GM18909 (cell line): ENCODE results near the gene PDGFRB.

Experiments
- ATAC-seq: cut with Tn5 transposase; IDR thresholded peaks from one replicate; pipeline ENCODE4 v1.9.1; 2021; ENCODE audit warnings: mild to moderate bottlenecking; ENCODE audit not compliant: unreplicated experiment, poor library complexity

PDGFRB gene

GRCh38 chr5:150119421-150120061, 36.1 kb downstream of the PDGFRB start:
- no peak for ATAC-seq

- no peak for ATAC-seq
These were observed 37.0 kb downstream of the PDGFRB start for GRCh38 chr5:150118561-150119229.

DNA sequence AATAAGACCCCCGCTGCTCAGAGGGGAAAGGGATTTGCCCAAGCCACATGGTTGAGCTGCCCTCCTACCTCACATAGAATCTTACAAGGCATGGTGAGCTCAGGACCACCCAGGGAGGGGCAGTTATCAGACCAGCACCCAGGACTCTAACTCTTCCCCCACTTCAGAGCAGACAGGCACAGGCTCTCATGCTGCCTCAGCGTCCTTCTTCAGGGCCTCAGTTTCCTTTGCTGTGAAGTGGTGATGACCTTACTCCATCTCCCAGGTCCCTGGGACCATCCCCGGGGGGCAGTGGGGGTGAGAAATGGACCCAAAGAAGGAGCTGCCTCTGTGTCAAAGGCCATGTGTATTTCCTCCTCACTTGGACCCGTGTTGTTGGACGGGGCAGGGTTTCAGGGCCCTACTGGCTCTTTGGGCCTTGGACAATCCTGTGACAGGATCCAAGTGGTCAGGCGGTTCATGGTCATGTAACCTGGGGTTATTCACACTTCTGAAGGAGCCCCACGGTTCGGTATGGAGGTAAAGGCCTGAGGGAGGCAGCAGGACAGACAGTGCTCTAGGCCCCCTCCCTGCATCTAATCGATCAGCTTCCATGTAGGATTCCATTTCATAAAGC, 37.6 kb downstream of the PDGFRB start:
- ATAC-seq: no peak

- ATAC-seq: no peak
These were observed 38.8 kb downstream of the PDGFRB start for GRCh38 chr5:150116667-150117400.

GRCh38 chr5:150114773-150115408, 40.8 kb downstream of the PDGFRB start:
- ATAC-seq: no peak

DNA sequence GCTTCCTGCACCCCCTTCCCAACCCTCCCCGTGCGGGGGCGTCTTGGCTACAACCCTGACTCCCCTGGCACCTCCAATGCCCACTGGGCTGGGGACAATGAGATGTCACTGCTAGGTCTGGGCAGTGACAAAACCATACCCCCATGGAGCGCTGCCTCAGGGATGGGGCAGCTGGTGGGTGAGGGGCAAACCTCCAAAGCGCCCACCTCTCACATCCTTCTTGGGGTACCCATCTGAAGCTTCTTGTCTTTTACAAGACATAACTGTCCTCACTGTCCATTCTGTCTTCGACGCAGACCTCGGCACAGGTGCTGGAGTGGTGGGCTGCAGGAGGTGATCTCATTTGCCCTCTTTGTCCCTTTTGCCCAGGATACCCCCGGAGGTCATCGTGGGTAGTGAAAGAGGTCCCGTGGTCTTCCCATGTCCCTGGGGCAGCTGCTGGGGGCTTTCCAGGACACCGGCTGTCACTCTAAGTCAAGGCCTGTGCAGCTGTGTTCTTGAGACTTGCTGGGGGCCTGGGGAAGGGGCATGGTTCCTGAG, 41.5 kb downstream of the PDGFRB start:
- no peak for ATAC-seq

DNA sequence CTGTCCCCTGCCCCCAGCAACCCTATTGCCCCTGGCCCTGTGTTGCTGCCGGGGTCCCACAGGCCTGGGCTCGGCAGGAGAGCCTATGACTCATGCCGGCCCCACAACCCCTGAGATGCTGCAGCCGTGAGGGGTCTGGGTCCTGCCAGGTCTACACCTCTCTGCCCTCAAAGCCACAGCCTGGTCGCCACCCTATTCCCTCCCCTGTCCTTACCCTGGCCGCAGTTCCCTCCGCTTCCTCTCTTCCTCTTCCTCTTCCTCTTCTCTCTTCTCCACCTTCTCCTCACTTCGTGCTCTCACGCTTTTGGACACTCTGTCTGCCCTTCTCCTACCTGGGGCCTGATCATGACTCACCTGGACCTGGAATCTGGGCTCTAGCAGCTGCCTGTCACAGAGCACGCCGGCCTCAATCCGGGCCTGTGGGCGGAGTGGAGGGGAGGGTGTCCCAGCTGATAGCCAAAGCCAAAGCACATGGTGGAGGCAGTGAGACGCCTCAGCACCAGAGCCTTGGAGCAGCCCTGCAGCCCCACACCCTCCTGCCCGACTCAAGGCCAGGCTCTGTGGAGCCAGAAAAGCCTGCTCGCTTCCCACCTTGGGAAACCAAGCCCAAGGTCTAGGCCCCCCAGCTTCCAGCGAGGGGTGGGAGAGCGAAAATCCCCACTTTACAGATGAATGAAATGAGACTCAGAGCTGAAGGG, 42.4 kb downstream of the PDGFRB start:
- no peak for ATAC-seq

DNA sequence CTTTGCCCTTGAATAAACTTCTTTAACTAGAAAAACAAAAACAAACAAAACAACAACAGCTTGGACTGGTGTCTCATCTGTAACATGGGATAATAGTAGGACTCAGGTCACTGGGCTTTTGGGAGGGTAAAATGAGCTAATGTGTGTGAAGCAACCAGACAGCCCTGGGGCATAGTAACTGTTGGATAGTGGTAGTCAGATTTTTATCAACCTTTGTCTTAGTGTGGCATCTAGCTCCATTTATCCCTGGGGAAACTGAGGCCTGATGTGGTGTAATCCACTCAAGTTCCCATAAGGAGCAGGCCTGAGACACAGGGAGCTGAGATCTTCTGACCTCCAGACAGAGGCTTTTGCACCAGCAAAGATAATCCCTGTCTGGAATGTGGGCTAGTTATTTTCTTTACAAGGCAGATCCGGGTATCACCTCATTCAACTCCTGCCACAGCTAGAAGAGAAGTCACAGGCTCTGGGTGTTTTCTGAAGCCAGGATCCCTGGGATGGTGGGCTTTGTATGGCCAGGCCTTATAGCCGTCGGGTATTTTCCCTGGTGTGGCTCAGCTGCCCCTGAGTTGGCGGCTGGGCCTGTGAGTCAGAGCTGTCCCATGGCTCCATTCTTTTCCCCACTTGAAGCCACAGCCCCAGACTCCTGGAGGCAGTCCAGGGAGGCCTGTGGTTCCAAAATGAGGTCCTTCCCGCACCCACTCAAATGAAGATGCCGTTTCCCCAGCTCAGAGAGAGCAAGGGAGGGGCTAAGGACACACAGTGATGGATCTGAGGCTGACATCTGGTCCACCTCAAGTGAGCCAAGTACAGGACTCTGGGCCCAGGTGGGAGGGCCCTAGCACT, 43.2 kb downstream of the PDGFRB start:
- no peak for ATAC-seq

- ATAC-seq: no peak
These were observed 44.5 kb downstream of the PDGFRB start for GRCh38 chr5:150111122-150111521.

GRCh38 chr5:150109921-150110320, 45.7 kb downstream of the PDGFRB start:
- ATAC-seq: no peak

DNA sequence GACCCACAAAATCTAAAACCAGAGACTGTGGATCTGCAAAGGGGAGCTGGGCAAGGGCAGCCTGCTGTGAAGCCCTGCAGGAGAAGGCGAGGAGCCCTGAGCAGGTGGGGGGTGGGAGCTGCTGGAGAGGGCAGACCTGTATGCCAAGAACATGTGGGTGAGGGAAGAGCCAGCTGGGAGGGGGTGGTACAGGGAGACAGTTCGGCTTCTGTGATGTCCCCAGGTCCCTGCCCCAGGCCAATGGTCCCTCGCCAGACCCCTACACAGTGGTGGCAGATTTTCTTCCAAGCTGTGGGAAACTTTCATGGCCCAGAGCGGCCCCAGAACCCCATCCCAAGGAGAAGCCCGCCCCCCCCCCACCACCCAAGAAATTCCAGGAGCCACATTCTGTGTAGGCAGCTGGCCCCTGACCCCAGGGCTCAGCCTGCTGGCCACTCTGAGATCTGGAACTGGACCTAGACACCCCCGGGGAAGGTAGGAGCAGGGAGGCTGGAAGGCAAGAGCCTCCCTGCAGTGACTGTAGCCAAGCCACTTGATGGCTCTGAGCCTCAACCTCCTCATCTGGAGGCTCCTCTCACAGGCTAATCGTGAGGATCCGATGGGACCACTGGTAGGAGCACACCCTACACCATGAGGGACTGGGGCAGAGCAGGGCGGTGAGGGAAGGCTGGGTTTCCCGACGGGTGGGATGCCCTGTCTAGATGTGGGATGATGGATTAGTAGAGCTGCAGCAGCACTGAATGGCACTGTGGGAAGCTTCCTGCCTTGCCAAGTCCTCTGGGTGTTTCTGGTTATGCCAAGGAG, 46.7 kb downstream of the PDGFRB start:
- no peak for ATAC-seq

- ATAC-seq: no peak
These were observed 47.7 kb downstream of the PDGFRB start for GRCh38 chr5:150107909-150108447.

- ATAC-seq: no peak
These were observed 48.8 kb downstream of the PDGFRB start for GRCh38 chr5:150106674-150107426.

GRCh38 chr5:150105928-150106615, 49.6 kb downstream of the PDGFRB start:
- ATAC-seq: no peak

GRCh38 chr5:150104550-150104870, 51.1 kb downstream of the PDGFRB start:
- ATAC-seq: no peak

DNA sequence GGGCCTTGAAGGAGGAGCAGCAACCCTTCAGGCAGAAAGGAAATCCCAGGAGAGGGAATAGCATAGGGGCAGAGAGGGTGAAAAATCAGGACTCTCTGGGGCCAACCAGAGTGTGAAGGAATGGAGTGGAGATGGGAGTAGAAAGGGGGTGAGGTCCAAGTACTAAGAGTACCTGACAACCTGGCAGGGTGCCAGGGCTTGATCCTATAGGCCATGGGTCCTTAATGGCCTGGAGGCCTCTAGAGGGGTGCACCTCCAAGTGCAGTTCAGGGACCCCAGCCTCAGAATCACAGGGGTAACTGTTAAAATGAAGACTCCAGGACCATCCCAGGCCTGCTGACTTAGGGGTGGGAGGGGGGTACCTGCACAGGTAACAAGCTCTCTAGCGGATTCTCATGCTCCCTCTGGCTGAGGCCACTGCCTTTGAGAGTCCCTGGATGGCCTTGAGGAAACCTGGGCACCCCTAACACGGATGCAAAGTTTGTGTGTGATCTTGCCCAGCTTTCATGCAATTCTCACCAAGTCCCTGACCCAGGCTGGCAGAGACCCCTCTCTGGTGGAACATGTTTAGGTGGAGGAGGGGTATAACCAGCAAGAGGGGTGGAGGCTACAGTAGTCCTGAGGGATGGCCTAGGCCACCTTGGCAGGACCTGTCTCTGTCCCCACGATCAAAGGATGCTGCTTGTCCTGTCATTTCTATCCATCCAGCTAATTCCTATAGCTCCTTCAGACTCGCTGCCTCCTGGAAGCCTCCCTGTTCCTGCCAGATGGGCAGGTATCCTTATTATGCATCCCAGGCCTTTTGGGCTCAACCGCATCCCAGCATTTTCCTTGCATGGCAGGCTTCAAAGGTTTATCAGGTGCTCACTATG, 51.7 kb downstream of the PDGFRB start:
- no peak for ATAC-seq
